Measurements from ENCODE around the gene CPN2. TPM values are rescaled to one million over a fixed set of nuclear protein-coding genes. Genes with fewer than 3 reads are reported as not detected.

CPN2 gene
- total and polyA plus RNA-seq, 10 of the 15 experiments (the other 5 are each of a cell fraction or from before 2014, with no cell fraction given), result not detected

GRCh38 chr3:194365526-194365925, 14.4 kb upstream of the CPN2 start:
- Histone ChIP-seq H3K4me2 (ENCODE audit: control insufficient read depth, insufficient read depth) (no peak overlapping the region), H3K27ac (ENCODE audit: control insufficient read depth, insufficient read depth) (no peak overlapping the region), H3K4me1 (ENCODE audit: control insufficient read depth, insufficient read depth, low read length) (no peaks in the 10 kb centered on the region), H3K4me3 (no peak overlapping the region), H3K9ac (ENCODE audit: control insufficient read depth, insufficient read depth, low read length) (no peak overlapping the region), H4K20me1 (ENCODE audit: control insufficient read depth, insufficient read depth) (no peaks in the 10 kb centered on the region), H3K36me3 (ENCODE audit: control insufficient read depth in 2 of 2, insufficient read depth in 2 of 2, low read length in 1 of 2) (no peaks in the 10 kb centered on the region), H2AFZ (ENCODE audit: control insufficient read depth, low read depth, low read length) (no peak overlapping the region), H3K9me3 (replicated peaks; ENCODE audit: control insufficient read depth, insufficient read depth, low read length) (no peaks in the 10 kb centered on the region), H3K27me3 (replicated peaks in 1 of 2; ENCODE audit: control insufficient read depth in 2 of 2, insufficient read depth in 2 of 2, low read length in 1 of 2) (peaks cover 8 to 14% of the 10 kb centered on the region in 2 experiments; a peak in 3 of 4 replicates), H3K79me2 (ENCODE audit: control insufficient read depth, insufficient read depth, low read length) (no peaks in the 10 kb centered on the region)
- ChIA-PET SMC1A (ENCODE audit: uncharacterized antibody, unreplicated experiment) (no interaction called here), CTCF (no interaction called here), RAD21 (ENCODE audit: unreplicated experiment) (no interaction called here), POLR2A (no interaction called here)
- ATAC-seq, result no peak
- in situ Hi-C loops (cut with MboI) (no loop called here), intact Hi-C loops (cut with micrococcal nuclease; ENCODE audit: unreplicated experiment) (no loop called here)
- DNase-seq (ENCODE audit: low read depth, low spot score), result no peak
- no peak for FAIRE-seq
- WGBS (ENCODE audit: insufficient coverage, insufficient replicate concordance, low lambda C conversion rate, missing lambda C conversion rate), result 48% methylated on average over 6 of the region's 6 CpGs
- BruUV-seq (replicated peaks), result no TSS peak
- TF ChIP-seq MAX (IDR thresholded peaks at IDR 0.05; ENCODE audit: low read depth, low read length) (no peak), PBX3 (IDR thresholded peaks at IDR 0.05; ENCODE audit: insufficient replicate concordance, low read depth, low read length) (no peak), JUNB (IDR thresholded peaks at IDR 0.05) (no peak), NR2C1 (IDR thresholded peaks at IDR 0.05) (no peak), ZZZ3 (IDR thresholded peaks at IDR 0.05; ENCODE audit: control insufficient read depth, insufficient read length, low read depth) (no peak), YY1 (IDR thresholded peaks at IDR 0.05; ENCODE audit: low read depth, low read length) (no peak)
- TF ChIP-seq, protein P1, sequence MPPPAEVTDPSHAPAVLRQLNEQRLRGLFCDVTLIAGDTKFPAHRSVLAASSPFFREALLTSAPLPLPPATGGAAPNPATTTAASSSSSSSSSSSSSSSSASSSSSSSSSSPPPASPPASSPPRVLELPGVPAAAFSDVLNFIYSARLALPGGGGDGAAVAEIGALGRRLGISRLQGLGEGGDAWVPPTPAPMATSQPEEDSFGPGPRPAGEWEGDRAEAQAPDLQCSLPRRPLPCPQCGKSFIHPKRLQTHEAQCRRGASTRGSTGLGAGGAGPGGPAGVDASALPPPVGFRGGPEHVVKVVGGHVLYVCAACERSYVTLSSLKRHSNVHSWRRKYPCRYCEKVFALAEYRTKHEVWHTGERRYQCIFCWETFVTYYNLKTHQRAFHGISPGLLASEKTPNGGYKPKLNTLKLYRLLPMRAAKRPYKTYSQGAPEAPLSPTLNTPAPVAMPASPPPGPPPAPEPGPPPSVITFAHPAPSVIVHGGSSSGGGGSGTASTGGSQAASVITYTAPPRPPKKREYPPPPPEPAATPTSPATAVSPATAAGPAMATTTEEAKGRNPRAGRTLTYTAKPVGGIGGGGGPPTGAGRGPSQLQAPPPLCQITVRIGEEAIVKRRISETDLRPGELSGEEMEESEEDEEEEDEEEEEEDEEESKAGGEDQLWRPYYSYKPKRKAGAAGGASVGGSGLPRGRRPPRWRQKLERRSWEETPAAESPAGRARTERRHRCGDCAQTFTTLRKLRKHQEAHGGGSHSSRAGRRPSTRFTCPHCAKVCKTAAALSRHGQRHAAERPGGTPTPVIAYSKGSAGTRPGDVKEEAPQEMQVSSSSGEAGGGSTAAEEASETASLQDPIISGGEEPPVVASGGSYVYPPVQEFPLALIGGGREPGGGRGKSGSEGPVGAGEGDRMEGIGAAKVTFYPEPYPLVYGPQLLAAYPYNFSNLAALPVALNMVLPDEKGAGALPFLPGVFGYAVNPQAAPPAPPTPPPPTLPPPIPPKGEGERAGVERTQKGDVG (CRISPR knock-in tag; IDR thresholded peaks at IDR 0.05), result no peak
